GM12873 (cell line): ENCODE measurements around the gene PLAAT4.

Experiments used
- TF ChIP-seq, protein P1 (sequence below): IDR thresholded peaks from 2 replicates; pipeline ENCODE4 v1.5.1; 2012; ENCODE audit warnings: low read depth, mild to moderate bottlenecking, moderate library complexity, low read length, control low read depth; ENCODE audit not compliant: insufficient read depth; ENCODE audit errors: missing control alignments

PLAAT4 gene

DNA sequence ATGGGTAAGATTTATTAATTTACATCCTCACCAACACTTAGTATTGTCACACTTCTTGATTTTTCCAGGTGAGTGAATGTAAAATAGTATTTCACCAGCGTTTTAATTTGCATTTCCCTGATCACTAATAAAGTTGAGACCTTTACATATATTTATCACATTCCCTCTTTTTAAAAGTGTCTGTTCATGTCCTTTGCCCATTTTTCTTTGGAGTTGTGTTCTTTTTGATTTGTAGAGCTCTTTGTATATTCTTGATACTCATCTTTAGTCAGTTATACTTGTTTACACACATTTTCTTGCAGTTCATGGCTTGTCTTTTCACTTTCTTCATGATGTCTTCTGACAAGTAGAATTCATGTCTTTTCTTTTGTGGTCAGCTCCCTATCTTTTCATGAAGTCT, 43.5 kb upstream of the PLAAT4 start:
- TF ChIP-seq, protein P1, sequence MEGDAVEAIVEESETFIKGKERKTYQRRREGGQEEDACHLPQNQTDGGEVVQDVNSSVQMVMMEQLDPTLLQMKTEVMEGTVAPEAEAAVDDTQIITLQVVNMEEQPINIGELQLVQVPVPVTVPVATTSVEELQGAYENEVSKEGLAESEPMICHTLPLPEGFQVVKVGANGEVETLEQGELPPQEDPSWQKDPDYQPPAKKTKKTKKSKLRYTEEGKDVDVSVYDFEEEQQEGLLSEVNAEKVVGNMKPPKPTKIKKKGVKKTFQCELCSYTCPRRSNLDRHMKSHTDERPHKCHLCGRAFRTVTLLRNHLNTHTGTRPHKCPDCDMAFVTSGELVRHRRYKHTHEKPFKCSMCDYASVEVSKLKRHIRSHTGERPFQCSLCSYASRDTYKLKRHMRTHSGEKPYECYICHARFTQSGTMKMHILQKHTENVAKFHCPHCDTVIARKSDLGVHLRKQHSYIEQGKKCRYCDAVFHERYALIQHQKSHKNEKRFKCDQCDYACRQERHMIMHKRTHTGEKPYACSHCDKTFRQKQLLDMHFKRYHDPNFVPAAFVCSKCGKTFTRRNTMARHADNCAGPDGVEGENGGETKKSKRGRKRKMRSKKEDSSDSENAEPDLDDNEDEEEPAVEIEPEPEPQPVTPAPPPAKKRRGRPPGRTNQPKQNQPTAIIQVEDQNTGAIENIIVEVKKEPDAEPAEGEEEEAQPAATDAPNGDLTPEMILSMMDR, result no peak

DNA sequence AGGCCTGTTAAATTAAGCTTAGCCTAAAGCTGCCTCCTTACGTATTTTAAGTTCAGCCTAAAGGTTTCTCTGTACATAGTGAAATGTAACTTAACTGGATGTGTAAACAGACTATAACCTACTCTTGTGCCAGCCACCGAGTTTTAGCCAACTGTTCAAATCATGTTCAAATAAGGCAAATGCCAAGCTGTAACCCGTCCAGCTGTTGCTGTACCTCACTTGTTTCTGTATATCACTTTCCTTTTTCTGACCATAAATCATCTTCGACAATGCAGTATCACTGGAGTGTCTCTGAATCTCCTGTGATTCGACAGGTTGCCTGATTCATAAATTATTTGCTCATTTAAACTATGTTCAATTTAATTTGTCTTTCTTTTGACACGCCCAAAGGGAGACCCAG, 41.6 kb upstream of the PLAAT4 start:
- TF ChIP-seq, protein P1, result no peak

DNA sequence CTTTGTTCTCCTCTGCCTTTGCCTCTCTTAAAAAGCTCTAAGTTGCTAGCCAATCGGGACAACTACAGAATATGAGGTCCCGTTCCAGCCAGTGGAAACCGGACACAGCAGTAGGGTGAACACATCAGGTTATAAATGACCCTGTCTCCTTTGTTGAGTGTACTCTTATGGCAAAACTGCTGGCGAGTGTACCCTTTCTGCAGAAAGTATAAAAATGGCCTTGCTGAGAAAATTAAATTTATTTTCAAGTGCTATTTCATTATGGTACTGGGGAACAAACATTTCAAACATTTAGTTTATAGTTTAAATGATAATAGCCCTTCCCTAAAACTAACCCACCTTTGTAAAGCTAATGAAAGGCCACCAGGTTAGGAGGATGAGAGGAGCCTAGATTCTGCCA, 36.7 kb upstream of the PLAAT4 start:
- TF ChIP-seq, protein P1, result no peak

DNA sequence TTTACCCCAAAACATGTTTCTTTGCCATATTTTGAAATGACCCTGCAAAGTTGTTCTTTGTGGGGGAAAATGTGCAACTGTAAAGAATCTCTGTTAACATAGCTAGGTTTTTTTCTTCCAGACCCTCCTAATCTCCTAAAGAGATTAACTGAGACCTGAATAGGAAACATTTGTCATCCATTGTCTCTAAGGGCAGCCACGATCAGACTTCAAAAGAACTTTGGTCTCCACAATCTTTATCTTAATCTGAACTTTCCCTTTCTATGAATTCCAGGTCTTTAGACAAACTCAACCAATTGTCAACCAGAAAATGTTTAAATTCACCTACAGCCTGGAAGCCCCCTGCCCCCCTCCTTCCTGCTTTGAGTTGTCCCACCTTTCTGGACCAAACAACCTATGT, 35.4 kb upstream of the PLAAT4 start:
- TF ChIP-seq, protein P1, result no peak

DNA sequence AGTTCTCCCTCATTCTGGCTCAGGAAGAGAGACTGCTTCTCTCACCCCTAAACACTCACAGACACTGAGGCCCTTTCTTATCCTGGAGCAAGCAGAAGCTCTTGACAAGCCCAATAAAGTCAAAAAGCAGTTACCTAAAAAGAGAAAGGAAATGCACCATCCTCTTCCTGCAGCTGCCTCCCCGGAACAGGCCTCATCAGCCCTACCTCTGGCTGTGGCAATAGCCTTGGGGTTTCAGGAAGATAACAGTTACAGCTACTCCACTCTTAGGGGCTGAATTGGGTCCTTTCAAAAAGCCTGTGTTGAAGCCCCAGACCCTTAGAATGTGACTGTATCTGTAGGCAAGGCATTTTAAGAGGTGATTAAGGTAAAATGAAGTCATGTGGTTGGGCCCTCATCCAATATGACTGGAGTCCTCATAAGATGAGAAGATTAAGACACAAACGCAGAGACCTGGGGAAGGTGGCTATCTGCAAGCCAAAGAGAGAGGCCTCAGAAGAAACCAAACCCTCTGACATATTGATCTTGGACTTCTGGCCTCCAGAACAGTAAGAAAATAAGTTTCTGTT, 34.3 kb upstream of the PLAAT4 start:
- TF ChIP-seq, protein P1, result no peak

DNA sequence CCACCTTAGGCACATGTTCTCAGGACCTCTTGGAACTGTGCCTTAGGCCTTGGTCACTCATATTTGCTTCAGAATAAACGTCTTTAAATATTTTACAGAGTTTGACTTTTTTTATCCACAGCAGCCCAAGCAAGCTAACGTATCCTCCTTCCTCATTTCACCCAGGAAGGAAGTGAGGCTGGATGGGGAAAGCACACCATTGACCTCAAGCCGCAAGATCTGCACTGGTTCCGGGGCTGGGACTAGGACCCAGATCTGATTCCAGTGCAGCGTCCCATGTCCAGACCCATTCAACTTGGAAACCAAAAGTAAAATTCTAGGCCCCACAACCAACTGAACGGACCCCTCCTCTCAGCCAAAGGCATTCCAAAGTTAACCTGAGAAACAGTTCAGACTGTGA, 33.1 kb upstream of the PLAAT4 start:
- TF ChIP-seq, protein P1, result no peak

DNA sequence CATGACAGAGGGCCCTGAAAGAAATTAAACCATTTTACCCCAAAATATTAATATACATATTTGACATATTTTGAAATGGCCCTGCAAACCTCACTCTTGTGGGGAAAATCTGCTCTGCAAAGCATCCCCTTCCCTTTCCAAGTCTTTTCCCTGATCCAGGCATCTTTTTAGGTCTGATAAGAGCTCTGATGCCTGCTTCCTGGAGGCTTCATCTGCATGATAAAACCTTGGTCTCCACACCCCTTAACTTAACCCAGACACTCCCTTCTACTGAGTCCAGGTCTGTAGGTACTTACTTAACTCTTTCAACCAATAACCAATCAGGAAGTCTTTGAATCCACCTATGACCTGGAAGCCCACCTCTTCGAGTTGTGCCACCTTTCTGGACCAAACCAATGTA, 32.6 kb upstream of the PLAAT4 start:
- TF ChIP-seq, protein P1, result no peak
